HepG2 (cell line): ENCODE measurements around the gene CBLC. TPM values are rescaled to one million over a fixed set of nuclear protein-coding genes. Genes with fewer than 3 reads are reported as not detected.
A peak's percentile ranks its signal among the peaks of the same experiment; 100 is the strongest.

Experiments used
- CCAR2 ChIP-seq: fragments of 200-400 bp; formaldehyde crosslinking; optimal IDR thresholded peaks from 2 replicates; pipeline ENCODE3; 2018; ENCODE audit warnings: low read depth, mild to moderate bottlenecking, low read length, moderate library complexity
- ESRRA ChIP-seq: sonication (generic); formaldehyde crosslinking; IDR thresholded peaks from 2 replicates; pipeline ENCODE4 v1.5.1; 2020; ENCODE audit warnings: mild to moderate bottlenecking, low read depth, missing genetic modification reagents
- ETS1 ChIP-seq: sonication (generic); formaldehyde crosslinking; IDR thresholded peaks from 2 replicates; pipeline ENCODE4 v1.4.0; 2020; ENCODE audit warnings: missing genetic modification reagents
- HMG20B ChIP-seq: conservative IDR thresholded peaks from 2 replicates; pipeline ENCODE4 v1.6.1; 2016; ENCODE audit warnings: missing genetic modification reagents, missing compliant biosample characterization
- HNRNPUL1 ChIP-seq: fragments of 200-400 bp; formaldehyde crosslinking; IDR thresholded peaks from 2 replicates; pipeline ENCODE4 v1.6.1; 2017; ENCODE audit warnings: low read depth, mild to moderate bottlenecking, low read length, moderate library complexity
- KLF16 ChIP-seq, 2 experiments: sonication (generic) in 1 of 2; formaldehyde crosslinking in 1 of 2; IDR thresholded peaks; 2 replicates each; pipeline versions ENCODE4 v1.6.1 to v1.8.0; 2016 to 2023; ENCODE audit warnings: missing genetic modification reagents in 2 of 2, missing compliant biosample characterization in 1 of 2
- MBNL3 ChIP-seq: fragments of 250-450 bp; sonication (Bioruptor Pico); conservative IDR thresholded peaks from 2 replicates; pipeline ENCODE4 v1.8.0; 2022; ENCODE audit warnings: mild to moderate bottlenecking, inconsistent platforms
- MEIS1 ChIP-seq: sonication (generic); formaldehyde crosslinking; IDR thresholded peaks from 2 replicates; pipeline ENCODE4 v1.9.0; 2021; ENCODE audit warnings: mild to moderate bottlenecking, missing genetic modification reagents, moderate library complexity, borderline replicate concordance
- PRDM4 ChIP-seq: sonication (generic); formaldehyde crosslinking; IDR thresholded peaks from 2 replicates; pipeline ENCODE4 v1.9.0; 2021; ENCODE audit warnings: missing genetic modification reagents, borderline replicate concordance
- RORA ChIP-seq: sonication (generic); formaldehyde crosslinking; IDR thresholded peaks from 2 replicates; pipeline ENCODE4 v1.5.0; 2020; ENCODE audit warnings: mild to moderate bottlenecking, missing genetic modification reagents, moderate library complexity
- SNRNP70 ChIP-seq: fragments of 200-400 bp; formaldehyde crosslinking; IDR thresholded peaks from 2 replicates; pipeline ENCODE4 v1.6.1; 2017; ENCODE audit warnings: mild to moderate bottlenecking, low read depth, low read length, moderate library complexity
- YEATS4 ChIP-seq: sonication (generic); formaldehyde crosslinking; IDR thresholded peaks from 2 replicates; pipeline ENCODE4 v1.4.0; 2020; ENCODE audit warnings: missing genetic modification reagents, borderline replicate concordance
- ZBTB26 ChIP-seq: IDR thresholded peaks from 2 replicates; pipeline ENCODE4 v1.6.1; 2016; ENCODE audit warnings: missing compliant biosample characterization, missing genetic modification reagents, borderline replicate concordance
- ZNF503 ChIP-seq: sonication (generic); formaldehyde crosslinking; IDR thresholded peaks from 2 replicates; pipeline ENCODE4 v1.4.0; 2020; ENCODE audit warnings: missing genetic modification reagents
- ZNF607 ChIP-seq: sonication (generic); formaldehyde crosslinking; IDR thresholded peaks from 2 replicates; pipeline ENCODE4 v1.5.1; 2020; ENCODE audit warnings: missing genetic modification reagents, mild to moderate bottlenecking, borderline replicate concordance
- ZNF703 ChIP-seq: sonication (generic); formaldehyde crosslinking; IDR thresholded peaks from 2 replicates; pipeline ENCODE4 v1.5.1; 2020; ENCODE audit warnings: missing genetic modification reagents, mild to moderate bottlenecking, moderate library complexity, borderline replicate concordance
- ZNF75D ChIP-seq: sonication (generic); formaldehyde crosslinking; IDR thresholded peaks from 2 replicates; pipeline ENCODE4 v1.8.1; 2023; ENCODE audit warnings: missing genetic modification reagents, mild to moderate bottlenecking, borderline replicate concordance
- ZNF766 ChIP-seq: sonication (generic); formaldehyde crosslinking; IDR thresholded peaks from 2 replicates; pipeline ENCODE4 v1.5.0; 2020; ENCODE audit warnings: missing genetic modification reagents, borderline replicate concordance
- polyA plus RNA-seq, 8 experiments: library from polyadenylated mRNA; depleted of rRNA in 3 of 8; stranded (reverse) in 7 of 8; unstranded in 1 of 8; fragments of >200 nt; fragmentation: Illumina TruSeq in 4 of 8; extraction: Trizol in 4 of 8; gene quantifications; 2 replicates each; pipeline versions ENCODE4 v1.2.1 to v1.2.3, GENCODE V29; 2011 to 2016; ENCODE audit warnings: low read depth in 4 of 8, missing spikeins in 1 of 8, mixed read lengths in 1 of 8; ENCODE audit not compliant: insufficient read depth in 1 of 8
- total RNA-seq, 5 experiments: library from RNA; depleted of rRNA; stranded (reverse); fragments of >200 nt; fragmentation: Illumina TruSeq; extraction: Trizol; gene quantifications; 2 replicates each; pipeline ENCODE4 v1.2.3, GENCODE V29; 2016; ENCODE audit warnings: low read depth in 1 of 5
- TF ChIP-seq, protein P1 (sequence below): sonication (generic); formaldehyde crosslinking; IDR thresholded peaks from 2 replicates; pipeline ENCODE4 v1.4.0; 2020; ENCODE audit warnings: missing genetic modification reagents, borderline replicate concordance

Gene CBLC
- total and polyA plus RNA-seq, 2 of the 13 experiments (the other 11 are each of a cell fraction or from before 2014, with no cell fraction given): 1.8 to 2.6 TPM

DNA sequence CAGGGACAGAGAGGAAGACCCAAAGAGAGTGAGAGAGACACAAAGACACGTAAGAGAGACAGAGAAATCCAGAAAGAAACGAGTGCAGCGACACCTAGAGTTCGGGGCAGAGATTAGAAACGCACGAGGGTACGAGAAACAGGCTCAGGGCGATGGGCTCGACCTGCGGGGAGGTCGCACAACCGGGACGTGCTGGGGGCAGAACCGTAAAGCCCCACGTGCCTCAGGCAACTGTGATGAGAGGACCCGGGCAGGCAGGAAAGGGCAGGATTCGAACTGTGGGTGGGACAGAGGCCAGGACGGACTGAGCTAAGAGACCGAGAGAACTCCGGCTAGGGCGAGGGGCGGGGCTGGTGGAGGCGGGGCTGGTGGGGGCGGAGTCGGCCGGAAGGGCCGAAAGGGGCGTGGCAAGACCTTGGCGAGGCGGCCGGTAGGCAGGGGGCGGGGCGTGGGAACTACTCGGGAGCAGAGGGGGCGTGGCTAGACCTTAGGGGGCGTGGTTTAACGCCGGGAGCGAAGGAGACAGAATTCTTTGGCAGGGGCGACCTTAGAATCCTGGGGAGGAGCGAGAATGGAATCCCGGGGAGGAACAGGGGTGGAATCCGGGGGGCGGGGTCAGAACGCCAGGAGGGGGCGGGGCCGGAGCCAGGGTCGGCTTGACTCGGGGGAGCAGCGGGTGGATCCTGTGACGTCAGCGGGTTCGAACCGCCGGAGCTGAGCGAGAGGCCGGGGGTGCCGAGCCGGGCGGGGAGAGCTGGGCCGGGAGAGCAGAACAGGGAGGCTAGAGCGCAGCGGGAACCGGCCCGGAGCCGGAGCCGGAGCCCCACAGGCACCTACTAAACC, 68.1 kb downstream of the CBLC start, which contains the start of gene NECTIN2 (continued):
- TF ChIP-seq, protein P1, sequence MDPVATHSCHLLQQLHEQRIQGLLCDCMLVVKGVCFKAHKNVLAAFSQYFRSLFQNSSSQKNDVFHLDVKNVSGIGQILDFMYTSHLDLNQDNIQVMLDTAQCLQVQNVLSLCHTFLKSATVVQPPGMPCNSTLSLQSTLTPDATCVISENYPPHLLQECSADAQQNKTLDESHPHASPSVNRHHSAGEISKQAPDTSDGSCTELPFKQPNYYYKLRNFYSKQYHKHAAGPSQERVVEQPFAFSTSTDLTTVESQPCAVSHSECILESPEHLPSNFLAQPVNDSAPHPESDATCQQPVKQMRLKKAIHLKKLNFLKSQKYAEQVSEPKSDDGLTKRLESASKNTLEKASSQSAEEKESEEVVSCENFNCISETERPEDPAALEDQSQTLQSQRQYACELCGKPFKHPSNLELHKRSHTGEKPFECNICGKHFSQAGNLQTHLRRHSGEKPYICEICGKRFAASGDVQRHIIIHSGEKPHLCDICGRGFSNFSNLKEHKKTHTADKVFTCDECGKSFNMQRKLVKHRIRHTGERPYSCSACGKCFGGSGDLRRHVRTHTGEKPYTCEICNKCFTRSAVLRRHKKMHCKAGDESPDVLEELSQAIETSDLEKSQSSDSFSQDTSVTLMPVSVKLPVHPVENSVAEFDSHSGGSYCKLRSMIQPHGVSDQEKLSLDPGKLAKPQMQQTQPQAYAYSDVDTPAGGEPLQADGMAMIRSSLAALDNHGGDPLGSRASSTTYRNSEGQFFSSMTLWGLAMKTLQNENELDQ: no peak
- TF ChIP-seq HMG20B (CRISPR knock-in tag): no peak
- no peak for TF ChIP-seq MBNL3 (CRISPR knock-in tag)
- no peak for TF ChIP-seq ZNF703 (CRISPR knock-in tag)
- no peak for TF ChIP-seq ZNF75D (CRISPR knock-in tag)
- no peak for TF ChIP-seq PRDM4 (CRISPR knock-in tag)
- no peak for TF ChIP-seq ESRRA (CRISPR knock-in tag)
- no peak for TF ChIP-seq RORA (CRISPR knock-in tag)
- TF ChIP-seq YEATS4: peak; percentile 58
- no peak for TF ChIP-seq HNRNPUL1
- no peak; the same call in 1 of the 2 replicates for TF ChIP-seq ZNF607
- peak; percentile 82; the same call in 1 of the 2 replicates for TF ChIP-seq ZBTB26 (CRISPR knock-in tag)
- TF ChIP-seq SNRNP70: no peak
- TF ChIP-seq MEIS1: no peak
- no peak for TF ChIP-seq ZNF503
- no peak; the same call in 1 of the 2 replicates for TF ChIP-seq ETS1 (CRISPR knock-in tag)
- peak; percentile 30 for TF ChIP-seq CCAR2
- no peak; a peak in 2 of 4 replicates for TF ChIP-seq KLF16 (CRISPR knock-in tag; IDR thresholded peaks at IDR 0.05)
- TF ChIP-seq ZNF766: no peak
